Hematopoietic multipotent progenitor cell treated with erythropoietin and hydrocortisone succinate and interleukin-3 and kit ligand, for 17 days (in vitro differentiated cells): ENCODE results near the gene SUMO3.

Experiments
- DNase-seq: peaks from one replicate; pipeline ENCODE4 v3.0.0-alpha.2; 2015; ENCODE audit warnings: low spot score

SUMO3 gene

DNA sequence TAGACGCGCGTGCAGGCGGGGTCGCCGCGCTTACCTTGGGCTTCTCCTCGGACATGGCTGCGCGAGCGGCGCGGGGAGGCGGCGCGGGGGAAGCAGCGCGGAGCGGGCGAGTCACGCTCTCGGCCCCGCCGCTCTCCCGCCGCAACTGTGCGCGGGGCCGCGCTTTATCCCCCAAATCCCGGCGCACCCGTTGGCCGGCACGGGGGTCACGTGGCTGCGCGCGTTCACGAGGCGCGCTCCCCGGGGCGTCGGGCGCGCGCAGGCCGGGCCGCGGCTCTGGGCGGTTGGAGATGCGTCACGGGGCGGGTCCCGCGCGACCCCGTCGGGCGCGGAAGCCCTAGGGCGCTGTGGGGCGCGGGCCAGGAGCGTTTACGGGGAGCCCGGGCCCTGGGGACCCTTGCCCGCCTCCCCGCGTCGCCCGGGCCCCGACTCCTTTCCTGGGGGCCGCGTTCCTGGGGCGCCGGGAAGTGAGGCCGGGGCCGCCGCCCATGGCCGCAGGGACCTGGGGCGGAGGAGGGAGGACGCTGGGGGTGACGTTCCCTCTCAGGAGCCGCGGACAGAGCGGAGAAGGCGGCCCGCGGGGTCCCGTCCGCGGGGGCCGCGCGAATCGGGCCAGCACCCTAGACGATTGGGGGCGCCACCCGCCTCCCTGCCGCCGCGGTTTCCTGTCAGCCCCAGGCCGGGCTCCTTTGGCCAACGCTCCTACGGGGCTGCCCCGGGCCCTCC, at the start of gene SUMO3:
TSS of gene SUMO3 (minus strand) at position 149 of the 726 bp plus-strand sequence. CDS start at position 55, 94 bp downstream.
- peak; percentile 79 for DNase-seq

GRCh38 chr21:44867464-44867863, 49.6 kb upstream of the SUMO3 start:
- no peak for DNase-seq

DNA sequence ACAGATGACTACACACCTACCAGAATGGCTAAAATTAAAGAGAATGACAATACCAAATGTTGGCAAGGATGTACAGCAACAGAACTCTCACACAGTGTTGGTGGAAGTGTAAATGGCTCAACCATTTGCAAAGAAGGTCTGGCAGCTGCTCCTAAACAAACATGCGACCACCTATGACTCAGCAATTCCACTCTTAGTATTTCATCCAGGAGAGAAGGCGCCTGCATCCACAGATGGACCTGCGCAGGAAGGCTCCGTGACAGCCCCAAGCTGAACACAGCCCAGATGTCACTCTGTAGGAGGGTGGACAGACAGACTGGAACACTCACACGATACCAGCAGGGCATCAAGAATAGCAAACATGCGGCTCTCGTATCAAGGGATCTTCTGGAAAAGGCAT, 48.9 kb upstream of the SUMO3 start:
- no peak for DNase-seq

DNA sequence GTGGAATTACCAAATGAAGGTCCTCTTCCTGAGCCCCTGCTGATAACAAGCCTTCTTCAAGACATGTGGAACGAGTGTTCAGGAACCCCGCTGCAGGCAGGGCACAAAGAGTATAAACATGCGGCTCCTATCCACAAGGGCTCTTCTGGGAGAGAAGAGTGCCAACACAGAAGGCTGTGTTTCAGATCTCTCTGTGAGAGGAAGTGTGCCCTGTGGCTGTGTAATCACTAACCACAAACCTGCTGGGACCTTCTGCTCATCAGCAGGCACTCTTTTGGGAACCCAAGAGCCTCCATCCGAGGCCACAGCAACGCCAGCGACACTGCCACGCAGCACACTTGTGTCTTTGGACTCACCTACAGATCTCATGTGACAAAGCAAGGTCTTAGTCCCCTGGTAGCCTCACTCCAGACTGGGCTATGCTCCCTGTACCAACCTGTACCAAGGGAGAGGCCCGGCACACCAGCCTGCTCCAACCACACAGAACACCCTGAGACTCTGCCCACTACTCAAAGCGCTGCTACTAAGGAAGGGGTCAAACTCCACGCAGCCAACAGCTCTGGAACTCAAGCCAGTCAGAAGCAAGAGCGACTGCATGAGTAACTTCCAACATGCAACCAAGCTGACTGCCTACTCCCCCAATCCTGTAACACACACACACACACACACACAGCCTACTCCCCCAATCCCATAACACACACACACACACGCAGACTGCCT, 47.9 kb upstream of the SUMO3 start:
- no peak for DNase-seq

DNA sequence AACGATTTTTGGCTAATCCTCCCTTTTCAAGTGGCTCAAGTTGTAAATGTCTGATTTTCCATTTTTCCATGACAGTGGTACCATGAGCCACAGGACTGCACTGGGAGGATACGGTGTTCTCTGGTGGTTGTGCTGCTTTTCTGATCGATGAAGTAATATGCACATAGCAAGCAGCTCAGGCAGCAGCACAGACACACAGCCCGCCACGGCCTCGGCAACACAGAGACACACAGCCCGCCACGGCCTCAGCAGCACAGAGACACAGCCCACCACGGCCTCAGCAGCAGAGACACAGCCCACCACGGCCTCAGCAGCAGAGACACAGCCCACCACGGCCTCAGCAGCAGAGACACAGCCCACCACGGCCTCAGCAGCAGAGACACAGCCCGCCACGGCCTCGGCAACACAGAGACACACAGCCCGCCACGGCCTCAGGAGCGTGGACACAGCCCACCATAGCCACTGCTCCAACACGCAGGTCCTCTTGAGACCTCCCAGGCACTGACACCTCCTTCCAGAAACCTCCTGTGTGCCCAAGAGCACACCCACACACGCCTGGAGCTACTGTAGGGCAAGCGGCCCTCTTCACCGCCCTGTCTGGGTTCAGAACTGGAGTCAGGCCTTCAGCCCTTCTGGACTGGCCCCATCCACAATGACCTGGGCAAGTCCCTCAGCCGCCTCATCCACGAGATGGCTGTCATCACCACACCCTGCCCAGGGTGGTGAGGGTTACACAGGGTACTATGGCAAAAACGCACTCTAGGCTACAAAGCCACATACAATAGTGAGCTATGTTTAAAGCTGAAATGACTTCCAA, 45.2 kb upstream of the SUMO3 start:
- no peak for DNase-seq

DNA sequence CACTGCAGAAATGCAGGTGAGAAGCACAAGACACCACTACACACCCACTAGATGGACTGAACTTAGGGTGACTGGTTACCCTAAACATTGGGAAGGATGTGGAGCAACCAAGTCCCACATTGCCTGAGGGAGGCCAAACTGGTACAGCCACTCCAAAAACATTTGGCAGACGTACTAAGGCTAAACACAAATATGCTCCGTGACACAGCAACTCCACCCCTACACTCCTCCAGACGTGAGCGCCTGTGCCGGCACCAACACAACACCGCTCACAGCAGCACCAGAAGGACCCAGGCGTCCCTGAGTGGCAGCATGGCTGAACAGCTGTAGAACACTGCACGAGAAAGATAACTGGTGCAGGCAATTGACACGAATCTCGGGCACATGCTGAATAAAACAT, 40.9 kb upstream of the SUMO3 start:
- DNase-seq = no peak

- no peak for DNase-seq
Measured at GRCh38 chr21:44858291-44858690, 40.4 kb upstream of the SUMO3 start.

- no peak for DNase-seq
Measured at GRCh38 chr21:44857127-44857892, 39.4 kb upstream of the SUMO3 start.

DNA sequence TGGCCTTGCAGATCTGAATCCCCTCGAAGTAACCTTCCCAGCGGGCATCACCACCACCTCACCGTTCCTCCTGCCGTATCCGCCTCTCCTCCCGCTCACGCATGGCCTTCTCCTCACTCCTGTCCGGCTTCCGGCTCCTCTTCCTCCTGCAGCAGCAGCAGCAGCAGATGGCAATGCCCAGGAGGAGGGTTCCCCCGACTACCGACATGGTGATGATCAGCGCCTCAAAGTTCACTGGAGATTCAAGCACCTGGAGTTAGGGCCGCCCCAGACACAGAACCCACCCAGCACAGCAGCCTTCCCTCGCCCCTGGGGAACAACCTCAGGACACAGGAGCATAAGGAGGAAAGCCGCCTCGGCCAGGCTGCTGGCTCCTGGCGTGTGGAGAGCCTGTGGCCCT, 38.3 kb upstream of the SUMO3 start:
- no peak for DNase-seq

- peak; percentile 36 for DNase-seq
Measured at GRCh38 chr21:44855572-44855971, 37.7 kb upstream of the SUMO3 start.

GRCh38 chr21:44854664-44855446, 37.0 kb upstream of the SUMO3 start:
- DNase-seq = peak; percentile 87

DNA sequence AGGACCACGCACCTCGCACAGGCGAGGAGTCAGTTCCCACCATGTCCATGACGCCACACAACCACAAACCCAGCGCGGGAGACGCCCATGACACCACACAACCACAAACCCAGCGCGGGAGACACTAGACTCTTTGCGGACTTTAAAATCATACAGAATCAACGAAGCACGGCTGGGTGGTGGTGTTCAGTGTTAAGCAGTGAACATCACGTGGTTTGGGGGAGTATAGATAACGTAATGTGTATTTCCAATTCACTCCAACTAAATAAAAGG, 36.5 kb upstream of the SUMO3 start:
- no peak for DNase-seq

GRCh38 chr21:44853601-44854390, 35.9 kb upstream of the SUMO3 start:
- DNase-seq = peak; percentile 72

DNA sequence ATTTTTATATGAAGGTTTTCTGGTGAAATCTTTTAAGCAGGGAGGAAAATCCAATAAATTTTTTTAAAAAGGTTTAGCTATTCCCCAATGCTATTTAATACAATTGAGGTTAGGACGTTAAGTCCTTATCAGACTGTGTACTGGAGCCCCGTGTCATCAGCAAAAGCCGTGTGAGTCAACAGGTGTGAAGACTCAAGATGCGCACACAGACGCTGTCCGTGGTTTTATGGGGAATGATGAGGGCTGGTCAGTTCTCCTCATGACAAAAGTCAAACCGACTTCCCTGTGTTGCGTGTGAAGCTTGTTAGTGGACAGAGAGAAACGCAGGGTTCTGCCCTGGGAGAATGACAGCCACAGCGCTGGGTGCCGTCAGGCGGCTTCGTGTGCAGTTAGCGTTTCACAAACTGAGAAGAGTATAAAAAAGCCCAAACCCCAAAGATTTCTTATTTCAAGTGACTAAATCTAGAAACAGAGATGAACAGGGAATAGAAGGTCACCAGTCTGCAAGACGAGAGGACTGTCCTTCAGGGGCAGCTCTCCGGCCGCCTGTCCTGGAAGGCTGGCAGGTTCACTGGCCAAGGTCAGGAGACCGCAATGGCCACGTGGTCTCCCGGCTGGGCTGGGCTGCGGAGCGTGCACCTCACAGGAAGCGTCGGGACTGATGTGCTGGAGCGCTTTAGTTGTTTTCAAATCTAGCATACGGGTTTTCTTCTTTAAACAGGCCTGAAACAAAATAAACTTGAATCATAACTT, 33.2 kb upstream of the SUMO3 start:
- no peak for DNase-seq

GRCh38 chr21:44850208-44850800, 32.4 kb upstream of the SUMO3 start:
- DNase-seq = no peak

DNA sequence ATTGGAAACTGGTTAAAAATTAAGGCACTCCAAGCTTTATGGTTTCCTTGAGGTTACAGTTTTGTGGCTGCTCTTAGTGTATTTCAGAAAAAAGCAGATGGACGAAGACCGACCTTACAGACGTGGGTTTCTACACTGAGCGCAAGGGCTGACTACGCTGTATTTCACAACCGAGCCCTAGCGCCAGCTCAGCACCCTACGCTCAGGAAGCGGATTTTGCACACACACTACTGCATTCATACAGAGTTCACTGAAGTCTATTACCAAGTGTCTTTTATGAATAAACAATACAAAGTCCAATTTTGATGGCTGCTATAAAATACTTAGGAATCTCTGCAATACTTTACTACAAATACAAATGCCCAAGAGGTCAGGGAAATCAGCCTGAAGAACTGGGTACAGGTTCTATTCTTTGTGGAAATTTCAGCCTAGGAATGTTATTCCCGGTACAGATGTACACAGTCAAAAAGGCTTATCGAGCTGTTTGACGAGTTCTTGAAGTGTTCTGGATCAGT, 31.8 kb upstream of the SUMO3 start:
- no peak for DNase-seq

GRCh38 chr21:44848821-44849521, 31.1 kb upstream of the SUMO3 start:
- DNase-seq = no peak

GRCh38 chr21:44847261-44848056, 29.6 kb upstream of the SUMO3 start:
- no peak for DNase-seq
